Activated CD4-positive, alpha-beta T cell treated with anti-CD3 and anti-CD28 coated beads for 24 hours (primary cell): ENCODE data around the gene NUP155.
"Not testable (repeated sequence)": the region's sequence is repeated elsewhere in the genome, so short reads cannot be mapped to it uniquely, and the experiment has no call there.

Source experiments
- DNase-seq, 2 donors: peaks; one replicate each; pipeline ENCODE4 v3.0.0-alpha.2; 2020; ENCODE audit warnings: low read depth in 2 of 2

Gene NUP155

GRCh38 chr5:37370864-37371726 lies at the start of gene NUP155:
Gene NUP155, minus strand, starts transcription at chr5:37371106. Its CDS starts 129 bp downstream, at chr5:37370977.
- peak; percentile 84 for DNase-seq

- DNase-seq, result no peak
These were observed 46.4 kb upstream of the NUP155 start for GRCh38 chr5:37417347-37417746.

- not testable (repeated sequence) for DNase-seq
These were observed 44.5 kb upstream of the NUP155 start for GRCh38 chr5:37415456-37415855.

- no peak for DNase-seq
These were observed 41.6 kb upstream of the NUP155 start for GRCh38 chr5:37412515-37412914.

GRCh38 chr5:37400501-37400900 lies 29.6 kb upstream of the NUP155 start:
- DNase-seq, result no peak

- no peak for DNase-seq
These were observed 25.4 kb upstream of the NUP155 start for GRCh38 chr5:37396352-37396751.

- no peak for DNase-seq
These were observed 20.7 kb upstream of the NUP155 start for GRCh38 chr5:37391591-37391990.

GRCh38 chr5:37379100-37379628 lies 8.3 kb upstream of the NUP155 start, which contains the start of gene WDR70:
Gene WDR70, plus strand, starts transcription at chr5:37379318. Its CDS starts 50 bp downstream, at chr5:37379368.
- DNase-seq, result peak; percentile 63 to 70

GRCh38 chr5:37378066-37378465 lies 7.2 kb upstream of the NUP155 start:
- DNase-seq, result not testable (repeated sequence)

GRCh38 chr5:37375091-37375490 lies 4.2 kb upstream of the NUP155 start:
- no peak for DNase-seq

GRCh38 chr5:37370550-37370863 lies 399 bp downstream of the NUP155 start:
- DNase-seq, result peak in 1 of 2 donors; percentile 9

GRCh38 chr5:37355161-37355560 lies 15.7 kb downstream of the NUP155 start:
- DNase-seq, result no peak

GRCh38 chr5:37342741-37343140 lies 28.2 kb downstream of the NUP155 start:
- not testable (repeated sequence) for DNase-seq

- not testable (repeated sequence) for DNase-seq
These were observed 36.2 kb downstream of the NUP155 start for GRCh38 chr5:37334754-37335153.

GRCh38 chr5:37326536-37326935 lies 44.4 kb downstream of the NUP155 start:
- DNase-seq, result no peak

- no peak for DNase-seq
These were observed 47.3 kb downstream of the NUP155 start for GRCh38 chr5:37323607-37324006.

GRCh38 chr5:37319037-37319782 lies 51.7 kb downstream of the NUP155 start:
- no peak for DNase-seq

- DNase-seq, result no peak
These were observed 54.9 kb downstream of the NUP155 start for GRCh38 chr5:37316027-37316426.

- DNase-seq, result no peak
These were observed 60.5 kb downstream of the NUP155 start for GRCh38 chr5:37310360-37310759.

- DNase-seq, result no peak
These were observed 62.1 kb downstream of the NUP155 start for GRCh38 chr5:37308793-37309192.

GRCh38 chr5:37304888-37305287 lies 66.0 kb downstream of the NUP155 start:
- no peak for DNase-seq

- DNase-seq, result not testable (repeated sequence)
These were observed 74.6 kb downstream of the NUP155 start for GRCh38 chr5:37296313-37296712.
